Uterus (tissue), 4 donors: ENCODE measurements around the gene MED27. TPM values are rescaled to one million over a fixed set of nuclear protein-coding genes. Genes with fewer than 3 reads are reported as not detected.

Experiments
- DNase-seq, 2 donors: peaks; one replicate each; pipeline ENCODE4 v3.0.0-alpha.2; 2019 to 2020
- H3K27ac ChIP-seq, 2 donors: fragments of 200-600 bp; sonication (generic); 1 replicate in 1 of 2; 2 replicates in 1 of 2; pipeline ENCODE4 v1.5.1; 2016 to 2018
- H3K27me3 ChIP-seq, 2 donors: fragments of 200-600 bp; sonication (generic); one replicate each; pipeline ENCODE4 v1.5.1; 2018 to 2019; ENCODE audit warnings: control low read depth in 1 of 2
- H3K36me3 ChIP-seq, 2 donors: fragments of 200-600 bp; sonication (generic); one replicate each; pipeline ENCODE4 v1.5.1; 2019; ENCODE audit warnings: control low read depth in 1 of 2
- H3K4me1 ChIP-seq, 2 donors: fragments of 200-600 bp; sonication (generic); one replicate each; pipeline ENCODE4 v1.5.1; 2018 to 2019; ENCODE audit warnings: control low read depth in 1 of 2
- H3K4me3 ChIP-seq, 2 donors: fragments of 200-600 bp; sonication (generic); 1 replicate in 1 of 2; 2 replicates in 1 of 2; pipeline ENCODE4 v1.5.1; 2018 to 2019; ENCODE audit warnings: mild to moderate bottlenecking in 1 of 2
- H3K9me3 ChIP-seq, 2 donors: fragments of 200-600 bp; sonication (generic); one replicate each; pipeline ENCODE4 v1.5.1; 2019; ENCODE audit warnings: control low read depth in 1 of 2
- POLR2A ChIP-seq, 2 donors: fragments of 450-650 bp; IDR thresholded peaks; one replicate each; pipeline ENCODE4 v1.6.1; 2016; ENCODE audit warnings: antibody characterized with exemption in 2 of 2, mild to moderate bottlenecking in 1 of 2, moderate library complexity in 1 of 2
- intact Hi-C: fragments of 100-400 bp; cut with DNase I; formaldehyde crosslinking; loops from one replicate; pipeline ENCODE4 v1.15.1; 2023; ENCODE audit warnings: low total_unique reads
- total RNA-seq, 4 donors: library from RNA; depleted of rRNA in 3 of 4; stranded (reverse); fragments of >200 nt in 3 of 4; gene quantifications; one replicate each; pipeline versions ENCODE4 v1.1.0 to v1.2.4, GENCODE V29; 2014 to 2023
- TF ChIP-seq, protein P1 (sequence below), 4 experiments: fragments of 200-600 bp in 2 of 4; fragments of 450-650 bp in 2 of 4; sonication (generic) in 2 of 4; IDR thresholded peaks; one replicate each; pipeline ENCODE4 v1.5.1; 2016 to 2019; ENCODE audit warnings: antibody characterized with exemption in 4 of 4, mild to moderate bottlenecking in 2 of 4, moderate library complexity in 1 of 4
- donor health status: DM: yes; HTN: yes; CAD: no.

MED27 gene
- total RNA-seq, 4 donors from 2014 or later: 4.6 to 29.3 (median 10.7) TPM

DNA sequence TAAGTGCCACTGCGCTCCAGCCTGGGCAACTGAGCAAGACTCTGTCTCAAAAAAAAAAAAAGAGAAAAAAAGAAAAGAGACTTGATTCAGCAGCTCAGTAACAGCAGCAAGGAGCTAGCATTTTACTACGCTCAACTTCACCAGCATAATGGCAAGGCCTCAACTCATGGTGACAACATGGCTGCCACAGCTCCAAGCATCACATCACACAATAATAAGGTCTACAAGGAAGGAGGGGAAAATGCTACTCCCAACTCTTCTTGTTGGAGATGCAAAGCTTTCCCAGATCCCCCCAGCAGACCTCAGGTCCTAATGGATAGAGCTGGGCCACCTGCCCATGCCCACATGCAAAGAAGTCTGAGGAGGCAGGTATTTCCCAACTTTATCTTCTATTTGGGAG is 253.6 kb downstream of the MED27 start:
- Histone ChIP-seq H3K4me3 (no peak overlapping the region), H3K4me1 (no peaks in the 10 kb centered on the region), H3K27me3 (peaks cover 0 to 5% of the 10 kb centered on the region in 2 donors), H3K27ac (no peak overlapping the region), H3K9me3 (no peaks in the 10 kb centered on the region), H3K36me3 (no peaks in the 10 kb centered on the region)
- no peak for DNase-seq
- TF ChIP-seq, protein P1, sequence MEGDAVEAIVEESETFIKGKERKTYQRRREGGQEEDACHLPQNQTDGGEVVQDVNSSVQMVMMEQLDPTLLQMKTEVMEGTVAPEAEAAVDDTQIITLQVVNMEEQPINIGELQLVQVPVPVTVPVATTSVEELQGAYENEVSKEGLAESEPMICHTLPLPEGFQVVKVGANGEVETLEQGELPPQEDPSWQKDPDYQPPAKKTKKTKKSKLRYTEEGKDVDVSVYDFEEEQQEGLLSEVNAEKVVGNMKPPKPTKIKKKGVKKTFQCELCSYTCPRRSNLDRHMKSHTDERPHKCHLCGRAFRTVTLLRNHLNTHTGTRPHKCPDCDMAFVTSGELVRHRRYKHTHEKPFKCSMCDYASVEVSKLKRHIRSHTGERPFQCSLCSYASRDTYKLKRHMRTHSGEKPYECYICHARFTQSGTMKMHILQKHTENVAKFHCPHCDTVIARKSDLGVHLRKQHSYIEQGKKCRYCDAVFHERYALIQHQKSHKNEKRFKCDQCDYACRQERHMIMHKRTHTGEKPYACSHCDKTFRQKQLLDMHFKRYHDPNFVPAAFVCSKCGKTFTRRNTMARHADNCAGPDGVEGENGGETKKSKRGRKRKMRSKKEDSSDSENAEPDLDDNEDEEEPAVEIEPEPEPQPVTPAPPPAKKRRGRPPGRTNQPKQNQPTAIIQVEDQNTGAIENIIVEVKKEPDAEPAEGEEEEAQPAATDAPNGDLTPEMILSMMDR (IDR thresholded peaks at IDR 0.05): no peak
- no peak for TF ChIP-seq POLR2A (IDR thresholded peaks at IDR 0.05)
- intact Hi-C loops: no loop called here

DNA sequence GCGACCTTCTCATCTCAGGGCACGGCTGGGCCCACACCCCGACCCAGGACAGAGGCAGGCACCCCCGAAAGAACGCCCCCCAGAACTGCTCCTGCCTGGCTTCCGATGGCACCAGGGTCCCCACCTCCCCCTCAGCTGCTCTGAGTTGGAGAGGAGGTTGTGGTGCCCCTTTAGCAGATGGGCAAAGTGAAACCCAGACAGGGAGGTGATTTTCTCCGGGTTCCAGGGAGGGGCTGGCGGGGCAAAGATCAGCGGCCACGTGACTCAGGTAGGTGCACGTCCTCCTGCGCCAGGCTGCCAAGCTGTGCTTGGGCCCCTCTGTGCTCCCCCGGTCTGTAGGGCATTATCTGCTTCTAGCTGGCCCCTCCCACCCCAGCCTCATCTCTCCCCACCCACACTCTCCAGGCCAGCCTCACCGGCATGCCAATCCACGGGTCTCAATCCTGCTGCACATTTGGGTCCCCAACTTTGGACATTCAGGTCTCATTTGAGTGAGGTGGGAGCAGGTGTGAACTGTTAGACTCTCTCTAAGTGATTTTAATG is 254.6 kb downstream of the MED27 start:
- no peaks in the 10 kb centered on the region for H3K9me3 ChIP-seq
- H3K27me3 ChIP-seq: peaks cover 0 to 5% of the 10 kb centered on the region in 2 donors
- H3K27ac ChIP-seq: no peak overlapping the region
- H3K4me1 ChIP-seq: no peaks in the 10 kb centered on the region
- no peak for DNase-seq
- TF ChIP-seq, protein P1 (IDR thresholded peaks at IDR 0.05): no peak
- no peak for TF ChIP-seq POLR2A (IDR thresholded peaks at IDR 0.05)
- no peaks in the 10 kb centered on the region for H3K36me3 ChIP-seq
- intact Hi-C loops: no loop called here
- no peak overlapping the region for H3K4me3 ChIP-seq

DNA sequence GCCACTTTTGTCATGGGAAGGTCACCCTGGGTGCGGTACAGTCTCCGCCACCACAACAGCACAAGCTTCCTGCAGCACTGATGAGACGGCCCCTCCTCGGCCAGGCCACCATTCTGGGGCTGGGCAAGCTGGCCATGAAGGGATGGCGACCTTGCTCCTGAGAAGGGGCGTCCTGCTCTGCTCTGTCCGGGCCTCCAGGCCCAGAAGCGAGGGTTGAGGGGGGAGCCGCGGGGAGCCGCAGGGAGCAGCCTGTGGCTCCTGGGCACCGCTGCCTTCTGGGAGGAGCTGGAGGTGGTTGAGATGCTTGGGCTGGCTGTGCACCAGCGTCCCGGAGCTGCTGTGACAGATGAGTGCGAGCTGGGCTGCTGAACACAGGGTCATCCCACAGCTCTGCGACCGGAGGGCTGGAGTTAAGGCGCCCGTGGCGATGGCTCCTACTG is 255.5 kb downstream of the MED27 start:
- H3K36me3 ChIP-seq: no peaks in the 10 kb centered on the region
- no peak overlapping the region for H3K4me3 ChIP-seq
- peaks cover 0 to 5% of the 10 kb centered on the region in 2 donors for H3K27me3 ChIP-seq
- no peak overlapping the region for H3K27ac ChIP-seq
- DNase-seq: no peak
- H3K9me3 ChIP-seq: no peaks in the 10 kb centered on the region
- intact Hi-C loops: no loop called here
- TF ChIP-seq POLR2A (IDR thresholded peaks at IDR 0.05): no peak
- TF ChIP-seq, protein P1 (IDR thresholded peaks at IDR 0.05): no peak
- no peaks in the 10 kb centered on the region for H3K4me1 ChIP-seq

DNA sequence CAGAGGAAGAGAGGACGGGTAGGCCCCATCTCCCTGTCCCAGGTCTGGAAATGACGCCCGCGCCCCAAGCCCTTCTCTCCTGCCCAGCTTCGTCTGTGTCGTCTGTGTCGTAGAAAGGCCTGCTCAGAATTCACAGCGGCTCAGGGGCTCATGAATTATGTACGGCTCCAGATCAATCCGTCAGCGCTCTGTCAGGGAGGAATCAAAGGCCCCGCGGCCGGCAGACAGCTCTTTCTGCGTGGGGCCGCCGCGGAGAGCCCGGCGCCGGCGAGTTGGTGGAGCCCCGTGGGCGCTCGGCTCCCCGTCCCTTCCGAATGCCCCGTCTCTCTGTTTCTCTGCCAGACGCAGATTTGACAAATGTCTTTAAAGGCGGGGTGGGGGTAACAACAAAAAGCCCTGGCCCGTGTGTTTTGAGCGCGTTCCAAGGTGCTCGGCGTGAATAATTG is 255.9 kb downstream of the MED27 start:
- Histone ChIP-seq H3K36me3 (no peaks in the 10 kb centered on the region), H3K4me3 (no peak overlapping the region), H3K27me3 (peaks cover 0 to 5% of the 10 kb centered on the region in 2 donors), H3K27ac (no peak overlapping the region), H3K9me3 (no peaks in the 10 kb centered on the region), H3K4me1 (no peaks in the 10 kb centered on the region)
- no peak for TF ChIP-seq POLR2A (IDR thresholded peaks at IDR 0.05)
- TF ChIP-seq, protein P1 (IDR thresholded peaks at IDR 0.05): no peak
- no peak for DNase-seq
- intact Hi-C loops: no loop called here

DNA sequence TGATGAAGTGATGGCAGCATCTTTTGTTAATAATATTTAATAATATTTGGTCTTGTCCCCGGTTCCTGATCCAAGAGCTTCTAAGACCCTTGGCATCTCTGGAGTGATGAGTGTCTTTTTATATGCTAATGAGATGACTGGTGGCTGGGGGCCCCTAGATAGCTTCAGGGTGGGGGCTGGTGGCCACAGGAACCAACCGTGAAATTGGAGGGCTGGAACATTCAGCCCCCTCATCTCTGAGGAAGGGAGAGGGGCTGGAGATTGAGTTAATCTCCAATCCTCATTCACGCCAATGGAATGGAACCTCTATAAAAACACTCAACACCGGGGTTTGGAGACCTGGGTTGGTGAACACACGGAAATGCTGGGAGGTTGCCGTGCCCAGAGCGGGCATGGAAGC is 261.6 kb downstream of the MED27 start:
- no peak for DNase-seq
- intact Hi-C loops: no loop called here
- TF ChIP-seq POLR2A (IDR thresholded peaks at IDR 0.05): no peak
- TF ChIP-seq, protein P1 (IDR thresholded peaks at IDR 0.05): no peak
- Histone ChIP-seq H3K4me1 (no peaks in the 10 kb centered on the region), H3K36me3 (no peaks in the 10 kb centered on the region), H3K27me3 (no peaks in the 10 kb centered on the region), H3K9me3 (no peaks in the 10 kb centered on the region), H3K27ac (no peak overlapping the region), H3K4me3 (no peak overlapping the region)
